Measurements from ENCODE around the gene MPZL3.

DNA sequence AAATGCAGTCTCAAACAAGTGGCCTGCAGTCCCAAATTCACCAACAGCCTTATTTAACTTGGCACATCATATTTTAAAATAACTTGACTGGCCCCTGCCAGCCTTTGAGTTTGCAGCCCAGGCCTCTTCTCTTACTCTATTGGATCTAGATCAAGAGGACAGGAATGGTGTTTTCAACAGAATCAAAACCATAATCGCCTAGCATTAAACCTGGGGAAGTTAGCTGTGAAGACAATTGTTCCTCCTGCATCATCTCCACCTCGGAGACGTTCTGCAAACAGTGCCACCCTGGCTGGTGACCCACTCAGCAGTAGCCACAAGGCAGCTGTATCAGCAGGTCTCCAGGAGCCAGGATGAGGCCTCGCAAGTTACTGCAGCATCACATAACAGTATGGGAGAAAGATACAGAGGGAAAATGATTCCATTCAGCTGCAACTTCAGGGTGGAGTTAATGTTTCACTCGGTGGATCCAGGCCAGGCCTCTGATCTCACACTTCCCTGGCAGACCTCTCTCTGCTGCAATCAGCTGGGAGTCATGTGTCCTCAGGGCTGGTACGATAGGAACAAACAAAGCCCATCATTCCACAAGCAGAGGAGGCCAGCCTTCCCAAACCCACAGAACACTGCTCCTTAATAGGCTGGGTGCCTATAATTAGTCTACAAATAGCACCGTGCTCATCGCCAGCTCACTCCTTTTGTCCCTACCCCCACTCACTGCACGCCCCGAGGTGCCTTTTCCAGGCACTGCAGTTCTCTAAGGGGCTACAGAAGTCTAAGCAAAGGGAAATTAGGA is 57.1 kb downstream of the MPZL3 start:
- TF ChIP-seq, protein P1, sequence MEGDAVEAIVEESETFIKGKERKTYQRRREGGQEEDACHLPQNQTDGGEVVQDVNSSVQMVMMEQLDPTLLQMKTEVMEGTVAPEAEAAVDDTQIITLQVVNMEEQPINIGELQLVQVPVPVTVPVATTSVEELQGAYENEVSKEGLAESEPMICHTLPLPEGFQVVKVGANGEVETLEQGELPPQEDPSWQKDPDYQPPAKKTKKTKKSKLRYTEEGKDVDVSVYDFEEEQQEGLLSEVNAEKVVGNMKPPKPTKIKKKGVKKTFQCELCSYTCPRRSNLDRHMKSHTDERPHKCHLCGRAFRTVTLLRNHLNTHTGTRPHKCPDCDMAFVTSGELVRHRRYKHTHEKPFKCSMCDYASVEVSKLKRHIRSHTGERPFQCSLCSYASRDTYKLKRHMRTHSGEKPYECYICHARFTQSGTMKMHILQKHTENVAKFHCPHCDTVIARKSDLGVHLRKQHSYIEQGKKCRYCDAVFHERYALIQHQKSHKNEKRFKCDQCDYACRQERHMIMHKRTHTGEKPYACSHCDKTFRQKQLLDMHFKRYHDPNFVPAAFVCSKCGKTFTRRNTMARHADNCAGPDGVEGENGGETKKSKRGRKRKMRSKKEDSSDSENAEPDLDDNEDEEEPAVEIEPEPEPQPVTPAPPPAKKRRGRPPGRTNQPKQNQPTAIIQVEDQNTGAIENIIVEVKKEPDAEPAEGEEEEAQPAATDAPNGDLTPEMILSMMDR (IDR thresholded peaks at IDR 0.05), result no peak
- no peak for TF ChIP-seq ZFX (IDR thresholded peaks at IDR 0.05; ENCODE audit: borderline replicate concordance)
